Activated T-cell treated with anti-CD3 and anti-CD28 coated beads, Interleukin-2, amount 50 U/mL, for 24 hours (primary cell): ENCODE results near the gene DRAXIN.

Experiments used
- DNase-seq: peaks from one replicate; pipeline ENCODE4 v3.0.0-alpha.2; 2020
- H3K27ac Mint-ChIP-seq: 2 replicates; pipeline ENCODE4 v1.8.0; 2020; ENCODE audit warnings: mild to moderate bottlenecking, mixed read lengths
- H3K27me3 Mint-ChIP-seq: 2 replicates; pipeline ENCODE4 v1.8.0; 2020; ENCODE audit warnings: mixed read lengths
- H3K36me3 Mint-ChIP-seq: 2 replicates; pipeline ENCODE4 v1.8.0; 2020; ENCODE audit warnings: low read depth, mixed read lengths
- H3K4me1 Mint-ChIP-seq: 2 replicates; pipeline ENCODE4 v1.8.0; 2020; ENCODE audit warnings: low read depth, mixed read lengths
- H3K4me3 Mint-ChIP-seq: 2 replicates; pipeline ENCODE4 v1.8.0; 2020; ENCODE audit warnings: mild to moderate bottlenecking, moderate library complexity, mixed read lengths
- H3K9me3 Mint-ChIP-seq: 2 replicates; pipeline ENCODE4 v1.8.0; 2020; ENCODE audit warnings: mixed read lengths

The DRAXIN gene

GRCh38 chr1:11671544-11672286, 19.8 kb upstream of the DRAXIN start:
- Mint-ChIP-seq H3K4me1 (no peaks in the 10 kb centered on the region), H3K9me3 (no peaks in the 10 kb centered on the region), H3K36me3 (peaks cover 66% of the 10 kb centered on the region), H3K27ac (no peak overlapping the region), H3K27me3 (no peaks in the 10 kb centered on the region), H3K4me3 (no peak overlapping the region)
- no peak for DNase-seq

- no peak for DNase-seq
- Mint-ChIP-seq H3K9me3 (no peaks in the 10 kb centered on the region), H3K4me1 (no peaks in the 10 kb centered on the region), H3K27ac (peak overlapping the region; percentile 5), H3K4me3 (no peak overlapping the region), H3K27me3 (no peaks in the 10 kb centered on the region), H3K36me3 (peaks cover 69% of the 10 kb centered on the region)
Measured at GRCh38 chr1:11673089-11673769, 18.3 kb upstream of the DRAXIN start.

GRCh38 chr1:11674488-11674887, 17.0 kb upstream of the DRAXIN start:
- no peak overlapping the region for H3K27ac Mint-ChIP-seq
- H3K4me3 Mint-ChIP-seq, result no peak overlapping the region
- no peaks in the 10 kb centered on the region for H3K27me3 Mint-ChIP-seq
- no peak for DNase-seq
- H3K36me3 Mint-ChIP-seq, result peaks cover 71% of the 10 kb centered on the region
- H3K9me3 Mint-ChIP-seq, result no peaks in the 10 kb centered on the region
- H3K4me1 Mint-ChIP-seq, result peaks cover 7% of the 10 kb centered on the region

- Mint-ChIP-seq H3K27me3 (no peaks in the 10 kb centered on the region), H3K4me3 (no peak overlapping the region), H3K4me1 (peaks cover 12% of the 10 kb centered on the region), H3K36me3 (peaks cover 71% of the 10 kb centered on the region), H3K27ac (no peak overlapping the region), H3K9me3 (no peaks in the 10 kb centered on the region)
- no peak for DNase-seq
Measured at GRCh38 chr1:11675325-11675724, 16.2 kb upstream of the DRAXIN start.

- H3K36me3 Mint-ChIP-seq, result peaks cover 69% of the 10 kb centered on the region
- no peaks in the 10 kb centered on the region for H3K27me3 Mint-ChIP-seq
- H3K4me3 Mint-ChIP-seq, result no peak overlapping the region
- no peaks in the 10 kb centered on the region for H3K9me3 Mint-ChIP-seq
- peaks cover 12% of the 10 kb centered on the region for H3K4me1 Mint-ChIP-seq
- DNase-seq, result no peak
- no peak overlapping the region for H3K27ac Mint-ChIP-seq
Measured at GRCh38 chr1:11676386-11677103, 15.0 kb upstream of the DRAXIN start.

GRCh38 chr1:11678442-11678841, 13.1 kb upstream of the DRAXIN start:
- no peak for DNase-seq
- Mint-ChIP-seq H3K27ac (no peak overlapping the region), H3K4me3 (no peak overlapping the region), H3K36me3 (peaks cover 54% of the 10 kb centered on the region), H3K27me3 (no peaks in the 10 kb centered on the region), H3K4me1 (peaks cover 19% of the 10 kb centered on the region), H3K9me3 (no peaks in the 10 kb centered on the region)

GRCh38 chr1:11680270-11681070, 11.0 kb upstream of the DRAXIN start:
- no peak for DNase-seq
- H3K9me3 Mint-ChIP-seq, result no peaks in the 10 kb centered on the region
- peak overlapping the region; percentile 86 for H3K4me3 Mint-ChIP-seq
- peak overlapping the region; percentile 82 for H3K27ac Mint-ChIP-seq
- no peaks in the 10 kb centered on the region for H3K27me3 Mint-ChIP-seq
- H3K36me3 Mint-ChIP-seq, result peaks cover 36% of the 10 kb centered on the region
- H3K4me1 Mint-ChIP-seq, result peaks cover 19% of the 10 kb centered on the region

- peak; percentile 95 for DNase-seq
- Mint-ChIP-seq H3K9me3 (no peaks in the 10 kb centered on the region), H3K4me1 (peaks cover 19% of the 10 kb centered on the region), H3K4me3 (peak within 1 kb of the TSS; percentile 87), H3K27ac (peak within 1 kb of the TSS; percentile 95), H3K27me3 (peaks cover 2% of the 10 kb centered on the region), H3K36me3 (peaks cover 29% of the 10 kb centered on the region)
Measured at GRCh38 chr1:11681071-11681771, 10.3 kb upstream of the DRAXIN start, which contains the start of gene MAD2L2. Gene MAD2L2 (minus strand): TSS chr1:11681148. CDS start chr1:11680601, 547 bp downstream.

GRCh38 chr1:11682287-11682771, 9.2 kb upstream of the DRAXIN start:
- DNase-seq, result no peak
- Mint-ChIP-seq H3K27ac (no peak overlapping the region), H3K9me3 (no peaks in the 10 kb centered on the region), H3K27me3 (peaks cover 3% of the 10 kb centered on the region), H3K4me3 (peak overlapping the region; percentile 87), H3K36me3 (peaks cover 21% of the 10 kb centered on the region), H3K4me1 (peaks cover 19% of the 10 kb centered on the region)

GRCh38 chr1:11682799-11683198, 8.7 kb upstream of the DRAXIN start:
- Mint-ChIP-seq H3K27ac (no peak overlapping the region), H3K4me3 (no peak overlapping the region), H3K36me3 (peaks cover 16% of the 10 kb centered on the region)

GRCh38 chr1:11684070-11684469, 7.4 kb upstream of the DRAXIN start:
- no peaks in the 10 kb centered on the region for H3K9me3 Mint-ChIP-seq
- peaks cover 16% of the 10 kb centered on the region for H3K4me1 Mint-ChIP-seq
- DNase-seq, result no peak
- H3K36me3 Mint-ChIP-seq, result peaks cover 9% of the 10 kb centered on the region
- H3K4me3 Mint-ChIP-seq, result no peak overlapping the region
- peaks cover 14% of the 10 kb centered on the region for H3K27me3 Mint-ChIP-seq
- H3K27ac Mint-ChIP-seq, result no peak overlapping the region

More at GRCh38 chr1:11682799-11683198, 8.7 kb upstream of the DRAXIN start:
- Mint-ChIP-seq H3K27me3 (peaks cover 6% of the 10 kb centered on the region), H3K9me3 (no peaks in the 10 kb centered on the region), H3K4me1 (peaks cover 19% of the 10 kb centered on the region)
- no peak for DNase-seq

- peaks cover 9% of the 10 kb centered on the region for H3K4me1 Mint-ChIP-seq
- peaks cover 5% of the 10 kb centered on the region for H3K36me3 Mint-ChIP-seq
- DNase-seq, result no peak
- no peaks in the 10 kb centered on the region for H3K9me3 Mint-ChIP-seq
- no peak overlapping the region for H3K4me3 Mint-ChIP-seq
- H3K27me3 Mint-ChIP-seq, result peaks cover 22% of the 10 kb centered on the region
- no peak overlapping the region for H3K27ac Mint-ChIP-seq
Measured at GRCh38 chr1:11685210-11685752, 6.2 kb upstream of the DRAXIN start.

- no peak for DNase-seq
- peaks cover 43% of the 10 kb centered on the region for H3K27me3 Mint-ChIP-seq
- peaks cover 21% of the 10 kb centered on the region for H3K4me1 Mint-ChIP-seq
Measured at GRCh38 chr1:11688506-11688905, 3.0 kb upstream of the DRAXIN start.

More at GRCh38 chr1:11688506-11688905, 3.0 kb upstream of the DRAXIN start:
- H3K27ac Mint-ChIP-seq, result no peak overlapping the region
- no peaks in the 10 kb centered on the region for H3K9me3 Mint-ChIP-seq
- H3K36me3 Mint-ChIP-seq, result no peaks in the 10 kb centered on the region
- H3K4me3 Mint-ChIP-seq, result no peak overlapping the region
